GM23248 (cell line): ENCODE measurements around the gene CAMSAP2. TPM values are rescaled to one million over a fixed set of nuclear protein-coding genes. Genes with fewer than 3 reads are reported as not detected.

Experiments
- DNase-seq: peaks from one replicate; pipeline ENCODE4 v3.0.0-alpha.2; 2015
- H2AFZ ChIP-seq: fragments of 200-600 bp; sonication (generic); 2 replicates; pipeline ENCODE4 v1.6.1; 2016; ENCODE audit warnings: antibody characterized with exemption
- H3F3A ChIP-seq: fragments of 200-600 bp; sonication (generic); 2 replicates; pipeline ENCODE4 v1.6.1; 2016; ENCODE audit warnings: mild to moderate bottlenecking, antibody characterized with exemption, mixed run types; ENCODE audit not compliant: insufficient read depth
- H3K27ac ChIP-seq: fragments of 200-600 bp; sonication (generic); 2 replicates; pipeline ENCODE4 v1.5.1; 2016; ENCODE audit warnings: mild to moderate bottlenecking
- H3K27me3 ChIP-seq: fragments of 200-600 bp; sonication (generic); replicated peaks from 2 replicates; pipeline ENCODE4 v1.6.1; 2016; ENCODE audit warnings: mild to moderate bottlenecking; ENCODE audit not compliant: insufficient read depth
- H3K36me3 ChIP-seq: fragments of 200-600 bp; sonication (generic); 2 replicates; pipeline ENCODE4 v1.6.1; 2016; ENCODE audit warnings: low read depth, mild to moderate bottlenecking
- H3K4me1 ChIP-seq: fragments of 200-600 bp; sonication (generic); 2 replicates; pipeline ENCODE4 v1.6.1; 2016; ENCODE audit warnings: mild to moderate bottlenecking; ENCODE audit not compliant: insufficient read depth
- H3K4me2 ChIP-seq: fragments of 200-600 bp; sonication (generic); one replicate; pipeline ENCODE4 v1.6.1; 2016; ENCODE audit warnings: mild to moderate bottlenecking; ENCODE audit not compliant: unreplicated experiment
- H3K4me3 ChIP-seq: fragments of 200-600 bp; sonication (generic); 2 replicates; pipeline ENCODE4 v1.5.1; 2016; ENCODE audit warnings: mild to moderate bottlenecking
- H3K79me2 ChIP-seq: fragments of 200-600 bp; sonication (generic); 2 replicates; pipeline ENCODE4 v1.6.1; 2016; ENCODE audit warnings: mild to moderate bottlenecking; ENCODE audit not compliant: insufficient read depth
- H3K9ac ChIP-seq: fragments of 200-600 bp; sonication (generic); 2 replicates; pipeline ENCODE4 v1.6.1; 2016; ENCODE audit warnings: mild to moderate bottlenecking
- H3K9me2 ChIP-seq: fragments of 200-600 bp; sonication (generic); 2 replicates; pipeline ENCODE4 v1.6.1; 2016; ENCODE audit warnings: mixed run types, mild to moderate bottlenecking, moderate library complexity; ENCODE audit not compliant: insufficient read depth
- H3K9me3 ChIP-seq: fragments of 200-600 bp; sonication (generic); one replicate; pipeline ENCODE4 v1.6.1; 2017; ENCODE audit warnings: low read depth
- H4K20me1 ChIP-seq: fragments of 200-600 bp; sonication (generic); 2 replicates; pipeline ENCODE4 v1.6.0; 2016; ENCODE audit not compliant: insufficient read depth
- EZH2 ChIP-seq: fragments of 200-600 bp; sonication (generic); IDR thresholded peaks from 2 replicates; pipeline ENCODE4 v1.6.1; 2018; ENCODE audit warnings: antibody characterized with exemption, mild to moderate bottlenecking; ENCODE audit not compliant: insufficient read depth, poor library complexity, severe bottlenecking
- EZH2phosphoT487 ChIP-seq: fragments of 200-600 bp; sonication (generic); IDR thresholded peaks from 2 replicates; pipeline ENCODE4 v1.6.1; 2018; ENCODE audit warnings: antibody characterized with exemption, moderate library complexity, mild to moderate bottlenecking, low read depth; ENCODE audit not compliant: insufficient read depth
- WGBS, 2 experiments: methylation state at CpG; one replicate each; pipeline ENCODE4 v1.1.6; 2015 to 2017; ENCODE audit warnings: low lambda C conversion rate in 2 of 2, low coverage in 1 of 2; ENCODE audit errors: missing lambda C conversion rate in 2 of 2; 5-methylcytosine and 5-hydroxymethylcytosine counted together
- in situ Hi-C: fragments of 300-500 bp; cut with MboI; formaldehyde crosslinking; loops from 2 replicates; pipeline ENCODE4 v1.15.0; 2020
- polyA plus RNA-seq: library from polyadenylated mRNA; unstranded; fragments of >200 nt; fragmentation: Nextera tagmentation; extraction: Ambion mirVana; gene quantifications from 2 replicates; pipeline ENCODE4 v1.2.1, GENCODE V29; 2016
- total RNA-seq: library from RNA; depleted of rRNA; stranded (reverse); fragments of >200 nt; shearing (Covaris generic); gene quantifications from 2 replicates; pipeline ENCODE4 v1.2.3, GENCODE V29; 2014

The CAMSAP2 gene
- total and polyA plus RNA-seq, 2 experiments from 2014 or later = 10.9 to 28.7 TPM

GRCh38 chr1:200699871-200700270 lies 38.8 kb upstream of the CAMSAP2 start:
- H3K79me2 ChIP-seq = no peaks in the 10 kb centered on the region
- in situ Hi-C loops = no loop called here
- H3K4me2 ChIP-seq = no peak overlapping the region
- H3K9me3 ChIP-seq = no peaks in the 10 kb centered on the region
- no peaks in the 10 kb centered on the region for H3F3A ChIP-seq
- DNase-seq = no peak
- no peaks in the 10 kb centered on the region for H3K36me3 ChIP-seq
- TF ChIP-seq EZH2phosphoT487 (no peak), EZH2 (no peak)
- no peaks in the 10 kb centered on the region for H3K9me2 ChIP-seq
- no peak overlapping the region for H2AFZ ChIP-seq
- no peak overlapping the region for H3K9ac ChIP-seq
- H3K4me1 ChIP-seq = no peaks in the 10 kb centered on the region
- 27 to 71% methylated on average over 1 of the region's 1 CpG for WGBS, 2 experiments
- H4K20me1 ChIP-seq = no peaks in the 10 kb centered on the region
- H3K27ac ChIP-seq = no peak overlapping the region
- H3K4me3 ChIP-seq = no peak overlapping the region
- H3K27me3 ChIP-seq = no peaks in the 10 kb centered on the region

GRCh38 chr1:200704986-200705500 lies 33.6 kb upstream of the CAMSAP2 start:
- Histone ChIP-seq H3F3A (no peaks in the 10 kb centered on the region), H3K27ac (no peak overlapping the region), H2AFZ (no peak overlapping the region), H3K79me2 (no peaks in the 10 kb centered on the region), H3K4me3 (no peak overlapping the region), H3K9me3 (no peaks in the 10 kb centered on the region), H3K27me3 (no peaks in the 10 kb centered on the region), H3K4me1 (no peaks in the 10 kb centered on the region), H3K4me2 (no peak overlapping the region), H3K36me3 (no peaks in the 10 kb centered on the region), H3K9me2 (no peaks in the 10 kb centered on the region), H3K9ac (no peak overlapping the region), H4K20me1 (no peaks in the 10 kb centered on the region)
- TF ChIP-seq EZH2 (no peak), EZH2phosphoT487 (no peak)
- 96% methylated on average over 3 of the region's 3 CpGs for WGBS, 2 experiments
- in situ Hi-C loops = no loop called here
- DNase-seq = no peak

GRCh38 chr1:200706111-200706814 lies 32.4 kb upstream of the CAMSAP2 start:
- Histone ChIP-seq H3K9me2 (no peaks in the 10 kb centered on the region), H3F3A (no peaks in the 10 kb centered on the region), H2AFZ (peak overlapping the region; percentile 78), H3K4me2 (no peak overlapping the region), H3K4me1 (no peaks in the 10 kb centered on the region), H3K27ac (no peak overlapping the region), H3K27me3 (no peaks in the 10 kb centered on the region), H3K79me2 (no peaks in the 10 kb centered on the region), H3K4me3 (no peak overlapping the region), H4K20me1 (no peaks in the 10 kb centered on the region), H3K9me3 (no peaks in the 10 kb centered on the region), H3K36me3 (no peaks in the 10 kb centered on the region), H3K9ac (no peak overlapping the region)
- TF ChIP-seq EZH2 (no peak), EZH2phosphoT487 (no peak)
- in situ Hi-C loops = no loop called here
- 18 to 20% methylated on average over 4 of the region's 4 CpGs for WGBS, 2 experiments
- DNase-seq = no peak

- Histone ChIP-seq H3K4me3 (no peak overlapping the region), H3K27ac (no peak overlapping the region), H3F3A (no peaks in the 10 kb centered on the region), H3K79me2 (no peaks in the 10 kb centered on the region), H3K9me2 (no peaks in the 10 kb centered on the region), H3K9ac (no peak overlapping the region), H3K4me1 (no peaks in the 10 kb centered on the region), H3K4me2 (no peak overlapping the region), H2AFZ (peak overlapping the region; percentile 78; the same call in 1 of the 2 replicates), H3K27me3 (no peaks in the 10 kb centered on the region), H4K20me1 (no peaks in the 10 kb centered on the region), H3K9me3 (no peaks in the 10 kb centered on the region), H3K36me3 (no peaks in the 10 kb centered on the region)
- DNase-seq = no peak
- WGBS, 2 experiments = 83 to 86% methylated on average over 5 of the region's 5 CpGs
- in situ Hi-C loops = no loop called here
- TF ChIP-seq EZH2phosphoT487 = no peak
- TF ChIP-seq EZH2 = no peak
These were observed 31.6 kb upstream of the CAMSAP2 start for GRCh38 chr1:200707116-200707515.

GRCh38 chr1:200708161-200708560 lies 30.5 kb upstream of the CAMSAP2 start:
- no peak overlapping the region for H3K4me2 ChIP-seq
- TF ChIP-seq EZH2 (no peak), EZH2phosphoT487 (no peak)
- no peak overlapping the region for H2AFZ ChIP-seq
- no peaks in the 10 kb centered on the region for H3K79me2 ChIP-seq
- no peaks in the 10 kb centered on the region for H3K4me1 ChIP-seq
- no peaks in the 10 kb centered on the region for H3K27me3 ChIP-seq
- H3K9me3 ChIP-seq = no peaks in the 10 kb centered on the region
- H3K27ac ChIP-seq = no peak overlapping the region
- no peaks in the 10 kb centered on the region for H3K9me2 ChIP-seq
- H3K4me3 ChIP-seq = no peak overlapping the region
- H3K9ac ChIP-seq = no peak overlapping the region
- H4K20me1 ChIP-seq = no peaks in the 10 kb centered on the region
- H3F3A ChIP-seq = no peaks in the 10 kb centered on the region
- in situ Hi-C loops = no loop called here
- H3K36me3 ChIP-seq = no peaks in the 10 kb centered on the region
- DNase-seq = no peak
